IMR-90 (cell line): ENCODE measurements around the gene PPP2R5A.
"Not testable (repeated sequence)": the region's sequence is repeated elsewhere in the genome, so short reads cannot be mapped to it uniquely, and the experiment has no call there.

Source experiments
- BHLHE40 ChIP-seq: fragments of 150-350 bp; IDR thresholded peaks from 2 replicates; pipeline ENCODE4 v1.6.1; 2016; ENCODE audit warnings: mild to moderate bottlenecking, low read depth, low read length
- CEBPB ChIP-seq: IDR thresholded peaks from 2 replicates; pipeline ENCODE4 v1.6.1; 2012; ENCODE audit warnings: low read depth, low read length, improper control_type of control experiment
- CHD1 ChIP-seq: IDR thresholded peaks from 2 replicates; pipeline ENCODE4 v1.6.1; 2012; ENCODE audit warnings: low read depth, low read length, improper control_type of control experiment
- CTCF ChIP-seq: conservative IDR thresholded peaks from 2 replicates; pipeline ENCODE4 v1.5.1; 2012; ENCODE audit warnings: mild to moderate bottlenecking, low read depth, low read length, improper control_type of control experiment
- FOS ChIP-seq: fragments of 150-350 bp; IDR thresholded peaks from 2 replicates; pipeline ENCODE4 v1.6.1; 2016; ENCODE audit warnings: low read depth, low read length
- MAZ ChIP-seq: IDR thresholded peaks from 2 replicates; pipeline ENCODE4 v1.6.1; 2012; ENCODE audit warnings: low read depth, mild to moderate bottlenecking, low read length, improper control_type of control experiment, moderate library complexity, borderline replicate concordance
- MXI1 ChIP-seq: IDR thresholded peaks from 2 replicates; pipeline ENCODE4 v1.6.1; 2012; ENCODE audit warnings: low read depth, mild to moderate bottlenecking, low read length, moderate library complexity, borderline replicate concordance
- POLR2A ChIP-seq: IDR thresholded peaks from 2 replicates; pipeline ENCODE4 v1.6.1; 2012; ENCODE audit warnings: mild to moderate bottlenecking, low read depth, low read length
- RCOR1 ChIP-seq: IDR thresholded peaks from 2 replicates; pipeline ENCODE4 v1.6.1; 2012; ENCODE audit warnings: mild to moderate bottlenecking, low read length, improper control_type of control experiment; ENCODE audit not compliant: insufficient replicate concordance
- RFX5 ChIP-seq: IDR thresholded peaks from 2 replicates; pipeline ENCODE4 v1.8.0; 2012; ENCODE audit warnings: low read depth, mild to moderate bottlenecking, low read length, moderate library complexity
- SMC3 ChIP-seq: fragments of 150-350 bp; IDR thresholded peaks from 2 replicates; pipeline ENCODE4 v1.6.1; 2016; ENCODE audit warnings: low read depth, mild to moderate bottlenecking, antibody characterized with exemption, low read length, moderate library complexity
- TF ChIP-seq, protein P1 (sequence below): fragments of 150-350 bp; IDR thresholded peaks from 2 replicates; pipeline ENCODE4 v1.6.1; 2016; ENCODE audit warnings: low read depth, mild to moderate bottlenecking, low read length, moderate library complexity, borderline replicate concordance
- TF ChIP-seq, protein P2 (sequence below): fragments of 150-350 bp; IDR thresholded peaks from 2 replicates; pipeline ENCODE4 v1.6.1; 2017; ENCODE audit warnings: mild to moderate bottlenecking, antibody characterized with exemption, low read length, low read depth

DNA sequence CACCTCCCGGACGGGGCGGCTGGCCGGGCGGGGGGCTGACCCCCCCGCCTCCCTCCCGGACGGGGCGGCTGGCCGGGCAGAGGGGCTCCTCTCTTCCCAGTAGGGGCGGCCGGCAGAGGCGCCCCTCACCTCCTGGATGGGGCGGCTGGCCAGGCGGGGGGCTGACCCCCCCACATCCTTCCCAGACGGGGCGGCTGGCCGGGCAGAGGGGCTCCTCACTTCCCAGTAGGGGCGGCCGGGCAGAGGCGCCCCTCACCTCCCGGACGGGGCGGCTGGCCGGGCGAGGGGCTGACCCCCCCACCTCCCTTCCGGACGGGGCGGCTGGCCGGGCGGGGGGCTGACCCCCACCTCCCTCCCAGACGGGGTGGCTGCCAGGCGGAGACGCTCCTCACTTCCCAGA lies 35.8 kb downstream of the PPP2R5A start:
- TF ChIP-seq CTCF, POLR2A, RFX5, CEBPB, SMC3, MXI1, BHLHE40, MAZ, CHD1, RCOR1, FOS: not testable (repeated sequence)
- TF ChIP-seq, protein P1, sequence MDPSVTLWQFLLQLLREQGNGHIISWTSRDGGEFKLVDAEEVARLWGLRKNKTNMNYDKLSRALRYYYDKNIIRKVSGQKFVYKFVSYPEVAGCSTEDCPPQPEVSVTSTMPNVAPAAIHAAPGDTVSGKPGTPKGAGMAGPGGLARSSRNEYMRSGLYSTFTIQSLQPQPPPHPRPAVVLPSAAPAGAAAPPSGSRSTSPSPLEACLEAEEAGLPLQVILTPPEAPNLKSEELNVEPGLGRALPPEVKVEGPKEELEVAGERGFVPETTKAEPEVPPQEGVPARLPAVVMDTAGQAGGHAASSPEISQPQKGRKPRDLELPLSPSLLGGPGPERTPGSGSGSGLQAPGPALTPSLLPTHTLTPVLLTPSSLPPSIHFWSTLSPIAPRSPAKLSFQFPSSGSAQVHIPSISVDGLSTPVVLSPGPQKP, result not testable (repeated sequence)
- TF ChIP-seq, protein P2, sequence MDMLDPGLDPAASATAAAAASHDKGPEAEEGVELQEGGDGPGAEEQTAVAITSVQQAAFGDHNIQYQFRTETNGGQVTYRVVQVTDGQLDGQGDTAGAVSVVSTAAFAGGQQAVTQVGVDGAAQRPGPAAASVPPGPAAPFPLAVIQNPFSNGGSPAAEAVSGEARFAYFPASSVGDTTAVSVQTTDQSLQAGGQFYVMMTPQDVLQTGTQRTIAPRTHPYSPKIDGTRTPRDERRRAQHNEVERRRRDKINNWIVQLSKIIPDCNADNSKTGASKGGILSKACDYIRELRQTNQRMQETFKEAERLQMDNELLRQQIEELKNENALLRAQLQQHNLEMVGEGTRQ, result not testable (repeated sequence)
